Peyer's patch (tissue), 4 donors: ENCODE data around the gene PDZD7.

Source experiments
- CTCF ChIP-seq, 6 experiments: fragments of 450-650 bp in 4 of 6; fragments of 200-600 bp in 2 of 6; sonication (generic) in 1 of 6; IDR thresholded peaks; one replicate each; pipeline ENCODE4 v1.5.1; 2017 to 2019; ENCODE audit warnings: antibody characterized with exemption in 6 of 6, mild to moderate bottlenecking in 3 of 6, moderate library complexity in 1 of 6
- POLR2A ChIP-seq, 2 donors: fragments of 450-650 bp; IDR thresholded peaks; one replicate each; pipeline ENCODE4 v1.5.1; 2017; ENCODE audit warnings: antibody characterized with exemption in 2 of 2, mild to moderate bottlenecking in 2 of 2, moderate library complexity in 2 of 2

- no peak for TF ChIP-seq CTCF (IDR thresholded peaks at IDR 0.05)
- no peak for TF ChIP-seq POLR2A (IDR thresholded peaks at IDR 0.05)
These were observed 65.1 kb downstream of the PDZD7 start for GRCh38 chr10:100965820-100966219.
